ENCODE results near the gene ERO1B. TPM values are rescaled to one million over a fixed set of nuclear protein-coding genes. Genes with fewer than 3 reads are reported as not detected.

ERO1B gene
- total and polyA plus RNA-seq, 2 of the 4 experiments (the other 2 are of a cell fraction), result 0.54 to 0.60 TPM

DNA sequence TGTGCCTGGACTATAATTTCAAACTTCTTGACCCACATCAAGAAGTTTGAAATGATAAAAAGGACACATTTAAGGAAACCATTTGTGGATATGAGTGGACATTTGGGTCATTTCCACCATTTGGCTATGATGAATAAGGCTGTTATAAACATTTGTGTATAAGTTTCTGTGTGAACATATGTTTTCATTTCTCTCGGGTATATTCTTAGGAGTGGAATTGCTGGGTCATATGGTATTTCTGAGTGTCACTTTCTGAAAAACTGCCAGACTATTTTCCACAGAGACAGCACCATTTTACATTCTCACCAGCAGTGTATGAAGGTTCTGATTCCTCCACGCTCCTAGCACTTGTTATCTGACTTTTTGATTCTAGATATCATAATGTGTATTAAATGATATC lies 88.6 kb downstream of the ERO1B start:
- CTCF ChIA-PET, result no interaction called here
- H2BK20ac ChIP-seq (ENCODE audit: low read depth, low read length), result no peak overlapping the region
- H2BK15ac ChIP-seq (ENCODE audit: low read depth, low read length), result no peak overlapping the region
- H4K20me1 ChIP-seq (ENCODE audit: insufficient read depth, low read length), result no peaks in the 10 kb centered on the region
- TF ChIP-seq FOS (IDR thresholded peaks at IDR 0.05; ENCODE audit: low read depth, low read length) (no peak), CTCF (conservative IDR thresholded peaks at IDR 0.05; ENCODE audit: low read depth, low read length) (no peak), RFX5 (IDR thresholded peaks at IDR 0.05; ENCODE audit: low read depth, low read length) (no peak), NFE2L2 (IDR thresholded peaks at IDR 0.05; ENCODE audit: low read depth, low read length) (no peak), CHD1 (IDR thresholded peaks at IDR 0.05; ENCODE audit: low read depth, low read length) (no peak), ELK1 (IDR thresholded peaks at IDR 0.05; ENCODE audit: borderline replicate concordance, low read depth, low read length) (no peak), MAZ (IDR thresholded peaks at IDR 0.05; ENCODE audit: borderline replicate concordance, low read depth, low read length) (no peak), CEBPB (IDR thresholded peaks at IDR 0.05; ENCODE audit: low read depth, low read length) (no peak), POLR2A (IDR thresholded peaks at IDR 0.05; ENCODE audit: low read depth, low read length) (no peak)
- TF ChIP-seq, protein P1, sequence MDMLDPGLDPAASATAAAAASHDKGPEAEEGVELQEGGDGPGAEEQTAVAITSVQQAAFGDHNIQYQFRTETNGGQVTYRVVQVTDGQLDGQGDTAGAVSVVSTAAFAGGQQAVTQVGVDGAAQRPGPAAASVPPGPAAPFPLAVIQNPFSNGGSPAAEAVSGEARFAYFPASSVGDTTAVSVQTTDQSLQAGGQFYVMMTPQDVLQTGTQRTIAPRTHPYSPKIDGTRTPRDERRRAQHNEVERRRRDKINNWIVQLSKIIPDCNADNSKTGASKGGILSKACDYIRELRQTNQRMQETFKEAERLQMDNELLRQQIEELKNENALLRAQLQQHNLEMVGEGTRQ (IDR thresholded peaks at IDR 0.05; ENCODE audit: low read depth, low read length), result no peak
- no peak overlapping the region for H2BK120ac ChIP-seq (ENCODE audit: low read depth, low read length)
- in situ Hi-C loops (cut with MboI; ENCODE audit: low sequenced_read_pairs) (no loop called here), dilution Hi-C loops (cut with HindIII; ENCODE audit: low sequenced_read_pairs, unreplicated experiment) (no loop called here), intact Hi-C loops (cut with micrococcal nuclease) (no loop called here)
- peak; percentile 53 for DNase-seq
- POLR2A ChIA-PET (ENCODE audit: unreplicated experiment), result no interaction called here
- H3K36me3 ChIP-seq (ENCODE audit: control insufficient read depth, insufficient read depth, low read length), result no peaks in the 10 kb centered on the region
- no TSS peak for BruUV-seq (replicated peaks)
- no peaks in the 10 kb centered on the region for H3K9me1 ChIP-seq (ENCODE audit: insufficient read depth, low read length)
- H2BK5ac ChIP-seq (ENCODE audit: low read depth, low read length, poor library complexity, severe bottlenecking), result no peak overlapping the region
- H3K79me1 ChIP-seq (ENCODE audit: low read depth in 1 of 2, low read length in 2 of 2), result no peaks in the 10 kb centered on the region
- no peak overlapping the region for H3K27ac ChIP-seq (ENCODE audit: insufficient read depth, low read length)
- no peak overlapping the region for H3K9ac ChIP-seq (ENCODE audit: low read depth, low read length)
- WGBS, 2 experiments (ENCODE audit: extremely low coverage in 2 of 2, insufficient read length in 1 of 2), result no CpG with 5 or more reads among the region's 2 CpGs
- ATAC-seq (ENCODE audit: low read depth), result no peak; the same call in 1 of the 2 replicates
- H3K27me3 ChIP-seq (ENCODE audit: control insufficient read depth, insufficient read depth, low read length), result no peaks in the 10 kb centered on the region
- no peak overlapping the region for H3K23ac ChIP-seq (ENCODE audit: low read depth, low read length)
- H3K4me1 ChIP-seq (ENCODE audit: control insufficient read depth, insufficient read depth, low read length), result no peaks in the 10 kb centered on the region
- H4K91ac ChIP-seq (ENCODE audit: insufficient read depth, low read depth, low read length), result no peak overlapping the region
- H4K5ac ChIP-seq (ENCODE audit: low read depth, low read length), result no peak overlapping the region
- no peaks in the 10 kb centered on the region for H3K9me3 ChIP-seq (ENCODE audit: control insufficient read depth, insufficient read depth, low read length)
- H3K4me2 ChIP-seq (ENCODE audit: low read depth, low read length), result no peak overlapping the region
- H3K14ac ChIP-seq (replicated peaks; ENCODE audit: low read depth, low read length), result no peak overlapping the region
- no peak overlapping the region for H4K8ac ChIP-seq (ENCODE audit: low read depth in 2 of 2, low read length in 2 of 2)
- no peak overlapping the region for H3K4me3 ChIP-seq (ENCODE audit: insufficient read depth, low read depth, low read length)
- no peak overlapping the region for H3K4ac ChIP-seq (ENCODE audit: low read depth, low read length)
- no peak overlapping the region for H2AFZ ChIP-seq (replicated peaks; ENCODE audit: low read length, poor library complexity)
- H2AK5ac ChIP-seq (ENCODE audit: low read depth, low read length), result no peak overlapping the region
- no peak overlapping the region for H3K56ac ChIP-seq (ENCODE audit: extremely low read depth, insufficient read depth, low read length)
- no peak overlapping the region for H2AK9ac ChIP-seq (replicated peaks; ENCODE audit: low read depth, low read length, poor library complexity)
- H3K18ac ChIP-seq (ENCODE audit: low read depth, low read length), result no peak overlapping the region
